ENCODE results near the gene HNF1A. TPM values are rescaled to one million over a fixed set of nuclear protein-coding genes. Genes with fewer than 3 reads are reported as not detected.
"Not testable (repeated sequence)": the region's sequence is repeated elsewhere in the genome, so short reads cannot be mapped to it uniquely, and the experiment has no call there.

HNF1A gene
- total RNA-seq, 6 experiments from 2014 or later, result 9.8 to 20.5 (median 19.0) TPM

GRCh38 chr12:121043067-121043466 lies 64.7 kb downstream of the HNF1A start:
- Histone ChIP-seq H3K9me3 (no peaks in the 10 kb centered on the region), H3K27me3 (no peaks in the 10 kb centered on the region), H3K4me3 (no peak overlapping the region), H3K36me3 (no peaks in the 10 kb centered on the region), H3K4me1 (peaks cover 0 to 11% (median 0%) of the 10 kb centered on the region in 4 donors), H3K27ac (no peak overlapping the region)
- TF ChIP-seq POLR2A (IDR thresholded peaks at IDR 0.05), result no peak
- no peak for TF ChIP-seq CTCF (IDR thresholded peaks at IDR 0.05)
- 90% methylated on average over 4 of the region's 4 CpGs for WGBS (ENCODE audit: insufficient coverage, low coverage, low lambda C conversion rate, missing lambda C conversion rate)
- DNase-seq (no peak), ATAC-seq (no peak)
- intact Hi-C loops (cut with DNase I), result no loop called here

GRCh38 chr12:121047400-121047799 lies 69.1 kb downstream of the HNF1A start:
- H3K4me3 ChIP-seq; H3K27ac ChIP-seq; intact Hi-C loops (cut with DNase I); DNase-seq; H3K27me3 ChIP-seq; H3K36me3 ChIP-seq; ATAC-seq; H3K9me3 ChIP-seq; H3K4me1 ChIP-seq: not testable (repeated sequence)
- whole genome bisulfite sequencing (ENCODE audit: insufficient coverage, low coverage, low lambda C conversion rate, missing lambda C conversion rate), result 81% methylated on average over 12 of the region's 12 CpGs

GRCh38 chr12:121048442-121048841 lies 70.1 kb downstream of the HNF1A start:
- 67% methylated on average over 5 of the region's 7 CpGs for WGBS (ENCODE audit: insufficient coverage, low coverage, low lambda C conversion rate, missing lambda C conversion rate)
- no peaks in the 10 kb centered on the region for H3K9me3 ChIP-seq
- DNase-seq (no peak), ATAC-seq (no peak)
- intact Hi-C loops (cut with DNase I), result no loop called here
- H3K36me3 ChIP-seq, result no peaks in the 10 kb centered on the region
- H3K27ac ChIP-seq, result no peak overlapping the region
- H3K4me1 ChIP-seq, result no peaks in the 10 kb centered on the region
- H3K27me3 ChIP-seq, result no peaks in the 10 kb centered on the region
- H3K4me3 ChIP-seq, result no peak overlapping the region
- TF ChIP-seq CTCF (IDR thresholded peaks at IDR 0.05), result no peak
- no peak for TF ChIP-seq POLR2A (IDR thresholded peaks at IDR 0.05)

- ATAC-seq (no peak), DNase-seq (no peak)
- TF ChIP-seq POLR2A (IDR thresholded peaks at IDR 0.05), result no peak
- no peak for TF ChIP-seq CTCF (IDR thresholded peaks at IDR 0.05)
- Histone ChIP-seq H3K27ac (no peak overlapping the region), H3K4me3 (no peak overlapping the region), H3K36me3 (no peaks in the 10 kb centered on the region), H3K27me3 (no peaks in the 10 kb centered on the region), H3K4me1 (no peaks in the 10 kb centered on the region), H3K9me3 (no peaks in the 10 kb centered on the region)
- intact Hi-C loops (cut with DNase I), result no loop called here
- WGBS (ENCODE audit: insufficient coverage, low coverage, low lambda C conversion rate, missing lambda C conversion rate), result 34% methylated on average over 2 of the region's 2 CpGs
Measured at GRCh38 chr12:121050725-121051124, 72.4 kb downstream of the HNF1A start.

Other genes starting within 250 kb of the HNF1A start
- gene SPPL3, start 74.2 kb upstream of the HNF1A start, total RNA-seq, result 10 to 100 TPM; 10.7 to 26.6 (median 16.9) TPM
- gene C12orf43, start 37.9 kb downstream of the HNF1A start, total RNA-seq, result 10 to 100 TPM in 2 of 6 experiments, 1 to 10 TPM in 4; 6.7 to 12.2 (median 8.8) TPM
- gene OASL, start 60.7 kb downstream of the HNF1A start, total RNA-seq, result 10 to 100 TPM in 2 of 6 experiments, 1 to 10 TPM in 4; 1.6 to 19.2 (median 4.1) TPM
- gene P2RX7, start 154.3 kb downstream of the HNF1A start, total RNA-seq, result 10 to 100 TPM in 1 of 6 experiments, 1 to 10 TPM in 5; 2.5 to 11.4 (median 3.4) TPM
- 10 to 100 TPM; 11.5 to 79.7 (median 21.9) TPM for gene P2RX4, start 231.6 kb downstream of the HNF1A start, total RNA-seq

Measured in right lobe of liver (tissue), 6 donors.